Kasumi-1 (cell line): ENCODE measurements around the gene PSTPIP1.

Experiments
- DNase-seq, 2 experiments: peaks; one replicate each; lab custom pipeline; 2025; lab: John Stamatoyannopoulos, UW

PSTPIP1 gene

GRCh38 chr15:77042955-77043920 lies 48.3 kb downstream of the PSTPIP1 start:
- DNase-seq, result no peak

GRCh38 chr15:77044228-77045042 lies 49.5 kb downstream of the PSTPIP1 start:
- DNase-seq, result no peak

- DNase-seq, result no peak
Measured at GRCh38 chr15:77045985-77046384, 51.1 kb downstream of the PSTPIP1 start.

- DNase-seq, result no peak
Measured at GRCh38 chr15:77046704-77047412, 51.9 kb downstream of the PSTPIP1 start.

- no peak for DNase-seq
Measured at GRCh38 chr15:77048135-77048876, 53.4 kb downstream of the PSTPIP1 start.

GRCh38 chr15:77052556-77052955 lies 57.6 kb downstream of the PSTPIP1 start:
- no peak for DNase-seq

GRCh38 chr15:77053709-77054108 lies 58.8 kb downstream of the PSTPIP1 start:
- DNase-seq, result no peak

GRCh38 chr15:77057072-77057471 lies 62.1 kb downstream of the PSTPIP1 start:
- no peak for DNase-seq

- DNase-seq, result no peak
Measured at GRCh38 chr15:77057685-77058084, 62.8 kb downstream of the PSTPIP1 start.

GRCh38 chr15:77058468-77058867 lies 63.5 kb downstream of the PSTPIP1 start:
- no peak for DNase-seq

GRCh38 chr15:77059786-77060361 lies 64.9 kb downstream of the PSTPIP1 start:
- no peak for DNase-seq

GRCh38 chr15:77060546-77060945 lies 65.6 kb downstream of the PSTPIP1 start:
- no peak for DNase-seq

- no peak for DNase-seq
Measured at GRCh38 chr15:77063249-77063648, 68.3 kb downstream of the PSTPIP1 start.

GRCh38 chr15:77064063-77064462 lies 69.1 kb downstream of the PSTPIP1 start:
- DNase-seq, result no peak

GRCh38 chr15:77064539-77065308 lies 69.8 kb downstream of the PSTPIP1 start:
- no peak for DNase-seq

- DNase-seq, result no peak
Measured at GRCh38 chr15:77066971-77067690, 72.2 kb downstream of the PSTPIP1 start.

GRCh38 chr15:77067691-77068367 lies 72.9 kb downstream of the PSTPIP1 start:
- no peak for DNase-seq

GRCh38 chr15:77068633-77069032 lies 73.7 kb downstream of the PSTPIP1 start:
- no peak for DNase-seq

GRCh38 chr15:77069521-77070121 lies 74.7 kb downstream of the PSTPIP1 start:
- DNase-seq, result peak in 1 of 2 experiments; percentile 39
